ENCODE data around the gene AGAP3.

- TF ChIP-seq GATA2 (IDR thresholded peaks at IDR 0.05; ENCODE audit: low read depth, low read length) (peak; percentile 23; the same call in 1 of the 2 replicates), GATA3 (IDR thresholded peaks at IDR 0.05; ENCODE audit: low read depth, low read length) (no peak)
Measured at GRCh38 chr7:151038951-151039849, 47.1 kb upstream of the AGAP3 start.
